H54 (cell line): ENCODE measurements around the gene VANGL1.

ENCODE experiments used
- DNase-seq: peaks from one replicate; pipeline ENCODE4 v3.0.0; 2011; ENCODE audit warnings: low spot score, mixed read lengths; ENCODE audit not compliant: insufficient read length
- FAIRE-seq: peaks from 3 replicates; lab custom pipeline; 2011; peaks lifted over from hg19 to GRCh38; lab: Jason Lieb, UNC
- POLR2A ChIP-seq: IDR thresholded peaks from 2 replicates; pipeline ENCODE4 v1.6.1; 2011; ENCODE audit warnings: low read depth, mild to moderate bottlenecking, low read length

The VANGL1 gene

DNA sequence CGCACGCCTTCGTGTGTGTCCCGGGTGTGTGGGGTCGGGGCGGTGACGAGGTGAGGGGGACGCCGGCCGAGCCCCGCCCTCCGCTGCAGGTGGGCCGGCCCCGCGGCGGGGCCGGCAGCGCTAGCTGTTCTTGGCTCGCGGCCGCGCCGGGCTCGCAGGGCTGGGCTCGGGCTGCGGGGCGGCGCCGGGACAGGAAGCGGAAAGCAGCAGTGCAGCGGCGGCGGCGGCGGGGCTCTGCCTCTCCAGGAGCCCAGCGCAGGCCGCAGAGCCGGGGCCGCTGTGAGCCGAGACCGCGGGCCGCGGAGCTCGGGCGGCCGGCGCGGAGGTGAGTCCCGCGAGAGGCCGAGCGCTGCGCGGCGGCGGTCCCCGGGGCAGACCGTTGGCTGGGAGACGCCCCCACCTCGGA lies at the start of gene VANGL1:
VANGL1 (plus strand) TSS at position 209 of the 406 bp plus-strand sequence. CDS start 9,444 bp downstream, outside the sequence.
- peak; percentile 81 for DNase-seq
- FAIRE-seq, result no peak
- TF ChIP-seq POLR2A, result peak; percentile 60

DNA sequence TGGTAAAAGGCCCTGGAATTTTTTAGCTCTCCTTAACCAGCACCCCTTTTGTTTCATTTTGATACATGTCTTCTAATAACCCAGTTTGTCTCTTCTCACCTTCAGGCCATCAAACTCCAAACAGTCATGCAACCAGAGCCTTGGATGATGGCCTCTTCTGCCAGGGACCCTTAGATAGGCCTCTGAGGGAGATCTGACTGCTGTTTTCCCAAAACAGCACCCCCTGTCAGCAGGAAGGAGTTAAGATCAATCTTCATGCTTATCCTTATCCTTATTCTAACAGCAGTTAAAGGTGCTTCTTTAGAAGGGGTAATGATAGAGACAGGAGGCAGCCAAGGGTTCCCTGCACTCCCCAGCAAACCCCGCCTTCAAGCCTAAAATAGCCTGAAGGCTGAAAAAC lies 49.5 kb upstream of the VANGL1 start:
- no peak for TF ChIP-seq POLR2A
- no peak for DNase-seq
- no peak for FAIRE-seq

DNA sequence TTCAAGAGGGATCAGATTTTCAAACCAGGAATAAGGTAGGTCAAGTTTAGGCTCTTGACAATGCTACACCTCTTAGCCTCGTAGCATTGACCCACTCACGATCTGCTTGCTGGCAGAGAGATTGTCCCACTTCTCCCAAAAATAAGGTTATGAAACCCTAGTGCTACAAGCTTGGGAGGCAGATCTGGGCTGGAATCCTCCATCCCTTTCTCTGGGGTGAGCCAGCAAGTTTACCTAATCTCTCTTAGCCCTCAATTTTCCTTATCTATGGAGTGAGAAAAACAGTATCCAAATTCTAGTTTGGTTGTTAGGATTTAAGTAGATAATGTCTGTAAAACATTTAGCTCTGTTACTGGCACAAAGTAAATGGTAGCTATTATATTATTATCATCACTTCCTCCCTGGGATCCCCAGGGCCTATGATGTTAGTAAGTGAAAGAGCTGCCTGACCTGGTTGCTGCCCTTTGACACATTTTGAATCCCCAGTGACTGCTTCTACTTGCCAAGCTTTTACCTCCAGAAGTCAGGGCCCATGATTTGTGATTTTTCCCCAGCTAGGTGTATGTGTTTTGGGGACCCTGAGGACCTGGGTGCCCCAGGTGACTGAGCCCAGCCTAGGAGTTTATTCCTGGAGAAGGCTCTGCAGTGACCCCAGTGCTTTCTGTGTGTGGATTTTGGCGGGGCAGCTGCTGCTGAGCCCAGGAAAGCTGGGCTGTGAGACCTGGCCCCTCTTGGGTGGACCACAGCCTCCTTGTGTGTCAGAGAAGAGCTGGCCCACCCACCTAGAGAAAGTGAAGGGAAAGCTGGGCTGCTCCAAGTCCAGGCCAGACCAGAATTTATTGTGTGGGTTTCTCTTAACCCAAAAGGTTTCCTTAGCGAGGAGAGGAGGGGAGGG lies 48.2 kb upstream of the VANGL1 start:
- TF ChIP-seq POLR2A, result no peak
- DNase-seq (no peak), FAIRE-seq (no peak)

DNA sequence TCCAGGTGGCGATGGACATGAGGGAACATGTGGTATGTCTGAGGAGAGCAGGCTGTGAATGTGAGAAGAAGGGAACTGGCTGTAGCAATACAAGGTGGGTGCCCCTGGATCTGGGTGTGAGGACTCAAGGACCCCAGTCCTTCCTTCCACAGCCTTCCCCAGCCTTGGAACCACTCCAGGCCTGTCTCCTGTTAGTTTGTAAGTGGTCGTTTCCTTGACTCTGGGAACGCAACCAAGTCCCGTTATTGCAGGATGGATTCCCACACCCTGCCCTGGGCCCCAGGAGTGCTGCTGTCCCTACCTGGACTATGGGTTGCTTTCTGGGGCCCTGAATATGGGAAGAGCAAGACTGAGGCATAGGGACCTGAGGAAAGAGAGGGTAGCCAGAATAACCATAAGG lies 47.2 kb upstream of the VANGL1 start:
- no peak for DNase-seq
- no peak for TF ChIP-seq POLR2A
- no peak for FAIRE-seq

DNA sequence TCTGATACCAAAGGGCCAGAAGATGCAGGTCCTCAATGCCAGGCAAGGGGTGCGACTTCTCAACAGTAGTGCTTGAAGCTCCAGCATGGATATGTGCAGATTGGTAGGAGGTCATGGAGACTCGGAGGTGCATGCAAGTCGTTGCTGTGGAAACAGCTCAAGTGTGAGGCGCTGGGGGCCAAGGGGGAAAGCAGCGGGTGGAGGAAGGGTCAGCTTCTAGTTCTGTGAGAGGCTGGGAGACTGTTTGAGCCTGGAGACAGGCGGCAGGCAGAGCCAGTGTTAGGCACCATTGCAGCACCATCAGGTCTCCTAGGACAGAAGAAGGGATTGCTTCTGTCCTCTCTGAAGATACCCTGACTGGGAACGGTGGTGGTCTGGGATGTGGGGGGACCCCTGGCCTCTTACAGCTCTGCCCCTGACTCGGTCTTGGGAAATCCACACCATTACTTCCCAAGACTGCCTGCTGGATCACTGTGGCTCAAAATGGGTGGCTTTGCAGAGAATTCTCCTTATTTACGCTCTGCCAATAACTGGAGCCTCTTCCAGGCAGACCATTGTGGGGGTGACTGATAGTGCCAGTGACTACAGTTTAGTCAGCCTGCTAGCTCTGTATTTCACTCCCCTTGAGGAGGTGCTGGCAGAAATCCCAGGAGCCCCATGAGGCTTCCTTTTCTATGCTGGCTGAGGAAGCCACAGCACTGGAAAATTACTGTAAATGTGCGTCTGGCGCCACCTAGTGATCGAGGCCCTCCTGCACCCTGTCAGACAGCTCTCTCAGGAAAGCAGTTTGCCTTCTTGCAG lies 46.3 kb upstream of the VANGL1 start:
- FAIRE-seq, result peak; percentile 73

DNA sequence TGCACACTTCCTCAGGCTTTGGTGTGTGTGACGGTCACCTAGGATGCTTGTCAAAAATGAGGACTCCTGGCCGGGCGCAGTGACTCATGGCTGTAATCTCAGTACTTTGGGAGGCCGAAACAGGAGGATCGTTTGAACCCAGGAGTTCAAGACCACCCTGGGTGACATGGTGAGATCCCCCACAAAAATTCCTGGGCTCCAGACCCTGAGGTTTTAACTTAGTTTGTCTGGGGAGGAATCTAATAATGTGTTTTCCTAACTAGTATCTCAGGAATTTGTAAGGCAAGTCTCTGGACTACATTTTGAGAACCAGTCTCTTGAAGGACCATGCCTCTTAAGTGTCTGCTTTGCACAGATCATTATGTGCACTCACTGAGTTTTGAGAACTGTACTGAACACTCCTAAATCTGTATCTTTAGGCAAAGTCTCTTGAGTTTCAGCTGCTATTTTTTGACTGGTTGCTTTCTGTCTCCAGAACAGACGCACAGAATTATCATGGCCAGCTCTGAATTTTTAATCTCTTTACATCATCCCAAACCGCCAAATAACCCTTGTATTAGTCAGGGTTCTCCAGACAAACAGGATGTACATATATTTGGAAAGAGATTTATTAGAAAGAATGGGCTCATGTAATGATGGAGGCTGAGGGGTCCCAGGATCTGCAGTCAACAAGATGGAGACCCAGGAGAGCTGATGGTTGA lies 45.5 kb upstream of the VANGL1 start:
- no peak for FAIRE-seq
- no peak for DNase-seq
- no peak for TF ChIP-seq POLR2A

More for the DNA sequence above, 46.3 kb upstream of the VANGL1 start:
- peak; percentile 78 for DNase-seq
- TF ChIP-seq POLR2A, result no peak

DNA sequence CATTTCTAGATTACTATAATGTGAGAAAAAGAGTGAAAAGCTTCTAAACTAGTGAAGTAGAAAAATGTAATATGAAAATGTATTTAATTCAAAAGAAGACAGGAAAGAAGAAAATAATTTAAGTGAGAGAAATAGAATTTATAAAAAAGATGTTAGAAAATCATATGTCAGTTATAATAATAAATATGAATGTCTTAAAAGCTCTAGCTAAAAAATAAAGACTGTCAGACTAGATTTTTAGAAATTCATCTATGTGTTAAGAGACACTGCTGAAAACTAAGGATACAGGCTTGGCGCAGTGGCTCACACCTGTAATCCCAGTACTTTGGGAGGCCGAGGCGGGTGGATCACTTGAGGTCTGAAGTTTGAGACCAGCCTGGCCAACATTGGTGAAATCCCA lies 37.3 kb upstream of the VANGL1 start:
- no peak for FAIRE-seq
- no peak for TF ChIP-seq POLR2A
- no peak for DNase-seq

DNA sequence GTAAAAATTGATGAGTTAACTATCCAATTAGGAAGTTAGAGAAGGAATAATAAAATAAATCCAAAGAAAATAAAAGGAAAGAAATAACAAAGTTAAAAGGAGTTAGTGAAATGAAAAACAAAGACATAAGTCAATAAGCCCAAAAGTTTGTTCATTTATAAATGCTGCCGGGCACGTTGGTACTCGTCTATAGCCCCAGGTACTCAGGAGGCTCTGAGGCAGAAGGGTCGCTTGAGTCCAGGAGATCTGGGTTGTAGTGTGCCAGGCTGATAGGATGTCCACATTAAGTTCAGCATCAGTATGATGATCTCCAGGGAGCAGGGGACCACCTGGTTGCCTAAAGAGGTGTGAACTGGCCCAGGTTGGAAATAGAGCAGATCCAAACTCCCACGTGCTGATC lies 35.5 kb upstream of the VANGL1 start:
- DNase-seq (no peak), FAIRE-seq (no peak)
- no peak for TF ChIP-seq POLR2A

DNA sequence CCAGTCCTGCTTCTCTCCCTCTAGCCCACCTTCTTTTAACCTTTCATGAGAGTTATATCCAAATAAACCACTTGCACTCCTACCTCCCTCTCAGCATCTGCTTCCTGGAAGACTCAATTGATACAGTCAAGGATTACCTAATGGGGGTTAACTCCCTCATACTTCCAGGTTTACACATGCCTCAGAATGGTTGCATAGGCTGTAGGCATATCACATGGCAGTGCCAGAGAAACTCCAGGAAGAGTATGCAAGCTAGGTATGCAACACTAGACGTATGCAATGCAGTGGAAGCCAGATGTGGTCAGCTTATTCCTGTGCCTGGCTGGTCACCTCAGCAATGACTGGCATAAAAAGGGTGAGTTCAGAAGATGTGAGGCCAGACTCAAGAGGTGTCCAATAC lies 32.7 kb upstream of the VANGL1 start:
- DNase-seq (no peak), FAIRE-seq (no peak)
- no peak for TF ChIP-seq POLR2A

DNA sequence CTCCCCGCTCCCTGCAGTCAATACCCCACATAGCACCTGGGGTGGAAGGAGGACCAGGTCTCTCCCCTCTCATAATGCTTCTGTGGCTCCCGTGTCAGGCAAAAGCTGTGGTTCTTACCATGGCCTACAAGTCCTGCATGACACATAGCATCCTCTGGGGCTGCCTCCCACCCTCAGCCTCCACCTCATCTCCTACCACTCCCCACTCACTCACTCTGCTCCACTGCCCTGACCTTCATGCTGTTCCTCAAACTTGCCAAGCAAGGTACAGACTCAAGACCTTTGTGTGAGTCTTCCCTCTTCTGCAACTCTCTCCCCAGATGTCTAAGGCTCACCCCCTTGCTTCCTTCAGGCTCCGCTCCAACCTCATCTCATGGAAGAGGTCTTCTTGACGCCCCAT lies 28.0 kb upstream of the VANGL1 start:
- no peak for FAIRE-seq
- TF ChIP-seq POLR2A, result no peak
- no peak for DNase-seq

DNA sequence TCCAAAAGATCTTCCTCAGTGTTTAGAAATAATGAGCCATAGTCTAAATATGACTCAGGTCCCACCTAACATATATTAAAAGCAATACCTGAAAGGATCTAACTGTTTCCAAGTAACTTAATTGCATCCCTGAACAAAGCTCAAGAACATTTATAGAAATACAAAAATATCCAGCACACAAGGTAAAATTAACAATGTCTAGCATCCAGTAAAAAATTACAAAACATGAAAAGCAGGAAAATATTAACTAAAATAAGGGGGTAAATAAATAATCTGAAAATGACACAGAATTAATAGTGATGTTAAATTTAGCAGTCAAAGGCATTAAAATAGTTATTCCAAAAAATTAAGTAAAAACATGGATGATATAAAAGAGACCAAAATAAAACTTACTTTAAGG lies 21.3 kb upstream of the VANGL1 start:
- DNase-seq, result no peak
- no peak for FAIRE-seq
- TF ChIP-seq POLR2A, result no peak

DNA sequence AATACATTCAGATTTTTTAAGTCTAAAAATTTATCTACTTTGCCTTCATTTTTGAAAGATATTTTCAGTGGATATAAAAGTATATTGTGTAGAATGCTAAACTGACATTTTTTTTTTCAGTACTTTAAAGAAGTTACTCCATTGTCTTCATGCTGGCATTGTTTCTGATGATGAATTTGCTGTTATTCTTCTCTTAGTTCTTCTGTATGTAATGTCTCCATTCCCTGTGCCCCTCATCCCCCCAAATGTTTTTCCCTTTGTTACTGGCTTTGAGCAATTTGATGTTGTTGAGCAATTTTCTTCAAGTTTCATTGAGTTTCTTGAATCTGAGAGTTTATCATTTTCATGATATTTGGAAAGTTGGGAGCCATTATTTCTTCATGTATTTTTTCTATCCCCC lies 20.8 kb upstream of the VANGL1 start:
- no peak for FAIRE-seq
- TF ChIP-seq POLR2A, result no peak

DNA sequence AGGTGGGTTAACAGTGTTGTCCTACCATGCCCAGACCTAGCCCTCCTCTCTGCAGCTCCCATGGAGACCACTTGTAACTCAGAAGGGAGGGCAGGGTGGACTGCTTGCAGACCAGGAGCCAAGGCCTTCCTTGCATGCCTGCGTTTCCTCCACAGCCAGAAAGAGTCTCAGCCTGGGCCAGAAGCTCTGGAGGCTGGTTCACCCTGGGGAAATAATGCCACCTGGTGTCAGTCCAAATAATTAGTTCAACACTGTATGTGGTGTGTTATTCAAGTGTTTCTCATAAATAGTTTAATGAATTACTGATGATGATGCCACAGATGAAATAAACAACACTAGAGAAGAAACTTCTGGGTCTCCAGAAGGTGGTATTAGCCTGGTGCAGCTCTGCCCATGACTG lies 16.9 kb upstream of the VANGL1 start:
- DNase-seq (no peak), FAIRE-seq (no peak)
- no peak for TF ChIP-seq POLR2A

More for the DNA sequence above, 20.8 kb upstream of the VANGL1 start:
- DNase-seq, result no peak

DNA sequence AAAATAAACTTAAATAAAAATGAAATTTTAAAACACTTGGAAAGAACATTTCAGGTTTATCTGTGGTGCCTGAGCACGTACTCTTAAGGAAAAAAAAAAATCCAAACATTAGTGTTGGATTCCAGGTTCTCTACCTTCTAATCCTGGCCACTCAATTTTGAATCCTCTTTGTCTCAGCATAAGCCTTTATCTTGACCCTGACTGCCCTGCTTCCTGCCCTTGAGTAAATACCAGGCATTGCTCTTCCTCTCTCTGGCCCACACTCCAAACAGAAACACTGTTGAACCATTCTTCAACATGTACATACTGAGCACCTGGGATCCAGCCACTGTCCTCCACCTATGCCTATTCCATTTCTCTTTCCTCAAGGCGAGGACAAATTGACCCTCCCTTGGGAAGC lies 11.4 kb upstream of the VANGL1 start:
- FAIRE-seq, result no peak
- DNase-seq, result no peak
- TF ChIP-seq POLR2A, result no peak
